ENCODE data around the gene FXYD2. TPM values are rescaled to one million over a fixed set of nuclear protein-coding genes. Genes with fewer than 3 reads are reported as not detected.

Gene FXYD2
- total RNA-seq, 1 donor from 2014 or later = 0.48 TPM

Other genes with a start within 250 kb of the FXYD2 start
- gene DSCAML1, start 27.5 kb downstream of the FXYD2 start, total RNA-seq = not detected in 2 replicates
- 0.11 and 0.18 TPM in 2 replicates for gene FXYD6, start 51.9 kb upstream of the FXYD2 start, total RNA-seq
- 2.7 and 5.3 TPM in 2 replicates for gene TMPRSS13, start 104.7 kb upstream of the FXYD2 start, total RNA-seq
- 144 and 147 TPM in 2 replicates for gene IL10RA, start 161.7 kb upstream of the FXYD2 start, total RNA-seq